ENCODE data around the gene SCN7A. TPM values are rescaled to one million over a fixed set of nuclear protein-coding genes. Genes with fewer than 3 reads are reported as not detected.

The SCN7A gene
- total RNA-seq, 1 experiment from 2014 or later = not detected

DNA sequence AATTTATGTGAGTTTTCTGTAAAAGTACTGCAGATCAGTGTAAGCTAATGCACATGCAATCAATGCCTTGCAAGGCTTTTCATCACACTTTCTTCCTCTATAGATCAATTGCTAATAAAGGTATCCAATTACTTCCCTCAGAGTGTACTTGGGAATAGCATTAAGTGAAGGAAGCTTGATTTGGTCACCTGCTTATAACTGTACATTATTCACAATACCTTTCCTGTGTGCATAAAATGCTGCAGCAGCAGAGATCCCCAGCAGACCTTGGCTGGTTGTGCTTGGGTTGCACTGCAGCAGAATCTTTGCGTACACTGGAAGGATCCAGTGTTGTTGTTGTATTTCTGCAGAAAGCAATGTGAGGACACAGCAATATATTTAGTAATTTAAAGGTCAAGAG, 99.8 kb downstream of the SCN7A start:
- no peak for TF ChIP-seq EZH2 (IDR thresholded peaks at IDR 0.05; ENCODE audit: borderline replicate concordance, low read depth, low read length, poor library complexity, severe bottlenecking)
- TF ChIP-seq, protein P1, sequence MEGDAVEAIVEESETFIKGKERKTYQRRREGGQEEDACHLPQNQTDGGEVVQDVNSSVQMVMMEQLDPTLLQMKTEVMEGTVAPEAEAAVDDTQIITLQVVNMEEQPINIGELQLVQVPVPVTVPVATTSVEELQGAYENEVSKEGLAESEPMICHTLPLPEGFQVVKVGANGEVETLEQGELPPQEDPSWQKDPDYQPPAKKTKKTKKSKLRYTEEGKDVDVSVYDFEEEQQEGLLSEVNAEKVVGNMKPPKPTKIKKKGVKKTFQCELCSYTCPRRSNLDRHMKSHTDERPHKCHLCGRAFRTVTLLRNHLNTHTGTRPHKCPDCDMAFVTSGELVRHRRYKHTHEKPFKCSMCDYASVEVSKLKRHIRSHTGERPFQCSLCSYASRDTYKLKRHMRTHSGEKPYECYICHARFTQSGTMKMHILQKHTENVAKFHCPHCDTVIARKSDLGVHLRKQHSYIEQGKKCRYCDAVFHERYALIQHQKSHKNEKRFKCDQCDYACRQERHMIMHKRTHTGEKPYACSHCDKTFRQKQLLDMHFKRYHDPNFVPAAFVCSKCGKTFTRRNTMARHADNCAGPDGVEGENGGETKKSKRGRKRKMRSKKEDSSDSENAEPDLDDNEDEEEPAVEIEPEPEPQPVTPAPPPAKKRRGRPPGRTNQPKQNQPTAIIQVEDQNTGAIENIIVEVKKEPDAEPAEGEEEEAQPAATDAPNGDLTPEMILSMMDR (conservative IDR thresholded peaks at IDR 0.05; ENCODE audit: low read depth, low read length) = no peak
- Histone ChIP-seq H3K9me3 (ENCODE audit: low read depth, low read length, poor library complexity, severe bottlenecking) (no peaks in the 10 kb centered on the region), H3K27me3 (replicated peaks; ENCODE audit: insufficient read depth, low read depth, low read length, poor library complexity) (no peaks in the 10 kb centered on the region), H3K4me1 (ENCODE audit: insufficient read depth, low read length, poor library complexity, severe bottlenecking) (no peaks in the 10 kb centered on the region), H3K27ac (ENCODE audit: low read depth, low read length, poor library complexity, severe bottlenecking) (no peak overlapping the region), H3K36me3 (ENCODE audit: insufficient read depth, low read length, poor library complexity, severe bottlenecking) (no peaks in the 10 kb centered on the region), H3K4me3 (ENCODE audit: low read depth, low read length, poor library complexity, severe bottlenecking) (no peak overlapping the region)
- intact Hi-C loops (cut with micrococcal nuclease; ENCODE audit: unreplicated experiment) = no loop called here
- no TSS peak for BruUV-seq (replicated peaks)
- POLR2A ChIA-PET (ENCODE audit: low non-redundant PET) = no interaction called here
- no peak for DNase-seq (ENCODE audit: low spot score)
- CTCF ChIA-PET = no interaction called here

DNA sequence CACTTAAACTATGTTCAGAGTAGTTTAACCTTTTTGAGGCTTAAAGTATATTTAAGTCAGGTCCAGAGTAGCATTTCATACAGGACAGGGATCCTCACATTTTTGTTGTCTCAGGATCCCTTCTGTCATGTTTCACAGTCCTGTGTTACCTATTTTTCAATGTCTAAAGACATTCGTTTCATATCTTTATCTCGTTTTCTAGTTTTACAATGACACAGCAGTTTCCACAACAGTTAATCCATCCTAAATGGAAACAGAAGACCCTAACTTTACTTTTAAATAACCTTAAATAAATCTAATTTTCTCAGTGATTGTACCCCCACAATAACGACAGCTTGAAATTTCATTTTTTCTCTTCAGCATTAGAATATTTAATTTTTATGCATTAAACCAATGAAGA, 101.0 kb downstream of the SCN7A start:
- BruUV-seq (replicated peaks) = no TSS peak
- Histone ChIP-seq H3K4me1 (ENCODE audit: insufficient read depth, low read length, poor library complexity, severe bottlenecking) (no peaks in the 10 kb centered on the region), H3K27ac (ENCODE audit: low read depth, low read length, poor library complexity, severe bottlenecking) (no peak overlapping the region), H3K36me3 (ENCODE audit: insufficient read depth, low read length, poor library complexity, severe bottlenecking) (no peaks in the 10 kb centered on the region), H3K27me3 (replicated peaks; ENCODE audit: insufficient read depth, low read depth, low read length, poor library complexity) (no peaks in the 10 kb centered on the region), H3K4me3 (ENCODE audit: low read depth, low read length, poor library complexity, severe bottlenecking) (no peak overlapping the region), H3K9me3 (ENCODE audit: low read depth, low read length, poor library complexity, severe bottlenecking) (no peaks in the 10 kb centered on the region)
- no peak for TF ChIP-seq EZH2 (IDR thresholded peaks at IDR 0.05; ENCODE audit: borderline replicate concordance, low read depth, low read length, poor library complexity, severe bottlenecking)
- TF ChIP-seq, protein P1 (conservative IDR thresholded peaks at IDR 0.05; ENCODE audit: low read depth, low read length) = no peak
- DNase-seq (ENCODE audit: low spot score) = no peak
- intact Hi-C loops (cut with micrococcal nuclease; ENCODE audit: unreplicated experiment) = no loop called here
- ChIA-PET CTCF (no interaction called here), POLR2A (ENCODE audit: low non-redundant PET) (no interaction called here)

DNA sequence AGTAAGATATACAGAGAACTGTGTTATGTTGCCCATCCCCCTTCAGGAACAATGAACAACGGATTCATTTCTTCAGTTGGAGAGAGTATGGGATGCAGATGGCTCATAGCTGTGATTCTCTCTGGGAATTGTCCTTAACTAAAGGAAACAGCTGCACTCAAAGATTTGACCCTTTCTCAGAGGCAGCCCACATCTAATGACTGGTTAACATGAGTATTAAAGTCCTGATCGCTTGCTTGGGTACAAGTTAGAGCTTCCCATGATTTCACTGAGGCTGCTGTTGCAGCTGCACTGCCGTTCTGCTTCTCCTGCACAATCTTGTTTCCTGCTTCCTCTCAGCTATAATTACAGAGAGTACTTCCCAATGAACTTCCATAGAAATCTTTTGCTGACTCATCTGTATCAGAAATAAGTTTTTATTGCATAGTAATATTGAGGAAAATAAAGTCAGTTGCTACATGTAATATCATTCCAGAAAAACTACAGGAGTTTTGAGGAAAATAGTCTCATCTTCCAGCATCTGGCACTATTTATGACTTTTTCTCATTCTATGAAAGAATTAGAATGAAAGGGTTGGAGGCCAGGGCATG, 105.5 kb downstream of the SCN7A start:
- DNase-seq (ENCODE audit: low spot score) = no peak
- Histone ChIP-seq H3K27ac (ENCODE audit: low read depth, low read length, poor library complexity, severe bottlenecking) (no peak overlapping the region), H3K27me3 (replicated peaks; ENCODE audit: insufficient read depth, low read depth, low read length, poor library complexity) (no peaks in the 10 kb centered on the region), H3K4me1 (ENCODE audit: insufficient read depth, low read length, poor library complexity, severe bottlenecking) (no peaks in the 10 kb centered on the region), H3K9me3 (ENCODE audit: low read depth, low read length, poor library complexity, severe bottlenecking) (no peaks in the 10 kb centered on the region), H3K36me3 (ENCODE audit: insufficient read depth, low read length, poor library complexity, severe bottlenecking) (no peaks in the 10 kb centered on the region), H3K4me3 (ENCODE audit: low read depth, low read length, poor library complexity, severe bottlenecking) (no peak overlapping the region)
- intact Hi-C loops (cut with micrococcal nuclease; ENCODE audit: unreplicated experiment) = no loop called here
- POLR2A ChIA-PET (ENCODE audit: low non-redundant PET) = no interaction called here
- no peak for TF ChIP-seq EZH2 (IDR thresholded peaks at IDR 0.05; ENCODE audit: borderline replicate concordance, low read depth, low read length, poor library complexity, severe bottlenecking)
- TF ChIP-seq, protein P1 (conservative IDR thresholded peaks at IDR 0.05; ENCODE audit: low read depth, low read length) = no peak
- CTCF ChIA-PET = no interaction called here
- no TSS peak for BruUV-seq (replicated peaks)
